Aorta (tissue), 5 donors: ENCODE data around the gene EXOC4. TPM values are rescaled to one million over a fixed set of nuclear protein-coding genes. Genes with fewer than 3 reads are reported as not detected.

Experiments
- ATAC-seq: fragments of 200-7000 bp; cut with Tn5 transposase; one replicate; pipeline ENCODE4 v1.9.1; 2022; ENCODE audit warnings: moderate library complexity; ENCODE audit not compliant: low FRiP score
- DNase-seq, 2 donors: peaks; one replicate each; pipeline ENCODE4 v3.0.0-alpha.2; 2020
- H3K27ac ChIP-seq, 2 donors: one replicate each; pipeline ENCODE4 v1.5.1; 2013; ENCODE audit warnings: low read length in 2 of 2, mild to moderate bottlenecking in 2 of 2, moderate library complexity in 2 of 2, control low read depth in 1 of 2, inconsistent platforms in 1 of 2, low read depth in 1 of 2
- H3K27me3 ChIP-seq, 2 donors: one replicate each; pipeline ENCODE4 v1.6.1; 2013; ENCODE audit warnings: control low read depth in 1 of 2, low read length in 1 of 2, mild to moderate bottlenecking in 1 of 2, moderate library complexity in 1 of 2; ENCODE audit not compliant: insufficient read depth in 2 of 2, control insufficient read depth in 1 of 2
- H3K36me3 ChIP-seq, 2 donors: one replicate each; pipeline ENCODE4 v1.6.1; 2013; ENCODE audit warnings: control low read depth in 1 of 2, low read length in 1 of 2, mild to moderate bottlenecking in 1 of 2; ENCODE audit not compliant: insufficient read depth in 2 of 2, control insufficient read depth in 1 of 2
- H3K4me1 ChIP-seq, 2 donors: one replicate each; pipeline ENCODE4 v1.6.1; 2013; ENCODE audit warnings: low read length in 2 of 2, control low read depth in 1 of 2, mild to moderate bottlenecking in 1 of 2, moderate library complexity in 1 of 2; ENCODE audit not compliant: insufficient read depth in 2 of 2, control insufficient read depth in 1 of 2
- H3K4me3 ChIP-seq, 2 donors: one replicate each; pipeline ENCODE4 v1.5.1; 2013; ENCODE audit warnings: low read length in 2 of 2, control low read depth in 1 of 2, mild to moderate bottlenecking in 1 of 2
- H3K9me3 ChIP-seq: one replicate; pipeline ENCODE4 v1.6.1; 2013; ENCODE audit warnings: mild to moderate bottlenecking, low read length; ENCODE audit not compliant: control insufficient read depth
- WGBS, 2 donors: extraction: QIAGEN DNeasy Blood & Tissue Kit; methylation state at CpG; one replicate each; pipeline ENCODE4 v1.1.7; 2013; 5-methylcytosine and 5-hydroxymethylcytosine counted together
- intact Hi-C, 2 donors: fragments of 100-400 bp; cut with DNase I; formaldehyde crosslinking; loops; one replicate each; pipeline versions ENCODE4 v1.14.2 to v1.15.0; 2022
- polyA plus RNA-seq, 2 donors: library from polyadenylated mRNA; stranded (reverse); fragments of 200-250 nt; gene quantifications; one replicate each; pipeline ENCODE4 v1.2.3, GENCODE V29; 2013
- total RNA-seq, 2 donors: library from RNA; stranded (reverse); fragmentation: NEBNext Ultra II Directional; extraction: Animal tissue kit (Norgen Biotek cat#: 25700); gene quantifications; one replicate each; pipeline ENCODE4 v1.2.1, GENCODE V29; 2021
- donor health status: healthy with polysubstance abuse.
- donor health status: Bipolar disorder and iron deficiency.
- donor health status: DM: no; HTN: no; CAD: no.
- donor health status: DM: no; HTN: no; CAD: no.
- donor health status: DM: yes; HTN: yes; CAD: no.

The EXOC4 gene
- total and polyA plus RNA-seq, 4 donors = 19.9 to 109 (median 45.9) TPM

GRCh38 chr7:133478591-133479135, 225.8 kb downstream of the EXOC4 start:
- Histone ChIP-seq H3K27ac (no peak overlapping the region), H3K4me3 (no peak overlapping the region), H3K27me3 (no peaks in the 10 kb centered on the region), H3K4me1 (no peaks in the 10 kb centered on the region), H3K9me3 (no peaks in the 10 kb centered on the region), H3K36me3 (peaks cover 2 to 4% of the 10 kb centered on the region in 2 donors)
- WGBS, 2 donors = 62 to 63% methylated on average over 3 of the region's 3 CpGs
- no peak for DNase-seq
- intact Hi-C loops = no loop called here
- no peak for ATAC-seq

GRCh38 chr7:133479456-133480065, 226.7 kb downstream of the EXOC4 start:
- Histone ChIP-seq H3K27ac (no peak overlapping the region), H3K9me3 (peaks cover 2% of the 10 kb centered on the region), H3K4me1 (no peaks in the 10 kb centered on the region), H3K36me3 (peaks cover 2 to 4% of the 10 kb centered on the region in 2 donors), H3K4me3 (no peak overlapping the region), H3K27me3 (no peaks in the 10 kb centered on the region)
- 91 to 93% methylated on average over 10 of the region's 10 CpGs for WGBS, 2 donors
- intact Hi-C loops = no loop called here
- DNase-seq (no peak), ATAC-seq (no peak)

GRCh38 chr7:133480868-133481267, 228.0 kb downstream of the EXOC4 start:
- intact Hi-C loops = no loop called here
- H3K27me3 ChIP-seq = no peaks in the 10 kb centered on the region
- DNase-seq (no peak), ATAC-seq (no peak)
- H3K4me3 ChIP-seq = no peak overlapping the region
- H3K27ac ChIP-seq = no peak overlapping the region
- H3K4me1 ChIP-seq = no peaks in the 10 kb centered on the region
- peaks cover 2% of the 10 kb centered on the region for H3K9me3 ChIP-seq
- H3K36me3 ChIP-seq = peaks cover 2 to 4% of the 10 kb centered on the region in 2 donors
- 96 to 97% methylated on average over 4 of the region's 4 CpGs for WGBS, 2 donors

GRCh38 chr7:133481676-133482075, 228.8 kb downstream of the EXOC4 start:
- Histone ChIP-seq H3K27ac (no peak overlapping the region), H3K4me3 (no peak overlapping the region), H3K9me3 (peaks cover 2% of the 10 kb centered on the region), H3K4me1 (no peaks in the 10 kb centered on the region), H3K36me3 (peaks cover 2 to 4% of the 10 kb centered on the region in 2 donors), H3K27me3 (no peaks in the 10 kb centered on the region)
- intact Hi-C loops = no loop called here
- 55 to 56% methylated on average over 3 of the region's 3 CpGs for WGBS, 2 donors
- ATAC-seq = no peak
- DNase-seq = no peak

GRCh38 chr7:133482599-133482998, 229.7 kb downstream of the EXOC4 start:
- no peak overlapping the region for H3K4me3 ChIP-seq
- ATAC-seq (no peak), DNase-seq (no peak)
- WGBS, 2 donors = 82 to 93% methylated on average over 1 of the region's 1 CpG
- no peaks in the 10 kb centered on the region for H3K4me1 ChIP-seq
- peaks cover 2% of the 10 kb centered on the region for H3K9me3 ChIP-seq
- no peak overlapping the region for H3K27ac ChIP-seq
- peaks cover 2 to 4% of the 10 kb centered on the region in 2 donors for H3K36me3 ChIP-seq
- intact Hi-C loops = no loop called here
- H3K27me3 ChIP-seq = no peaks in the 10 kb centered on the region

- Histone ChIP-seq H3K36me3 (peaks cover 2 to 4% of the 10 kb centered on the region in 2 donors), H3K4me1 (no peaks in the 10 kb centered on the region), H3K9me3 (peaks cover 2% of the 10 kb centered on the region), H3K4me3 (no peak overlapping the region), H3K27ac (no peak overlapping the region), H3K27me3 (no peaks in the 10 kb centered on the region)
- intact Hi-C loops = no loop called here
- WGBS, 2 donors = 92 to 96% methylated on average over 2 of the region's 2 CpGs
- DNase-seq (no peak), ATAC-seq (no peak)
Measured at GRCh38 chr7:133484086-133484485, 231.2 kb downstream of the EXOC4 start.

GRCh38 chr7:133489906-133490305, 237.0 kb downstream of the EXOC4 start:
- intact Hi-C loops = no loop called here
- no peak overlapping the region for H3K4me3 ChIP-seq
- DNase-seq (no peak), ATAC-seq (no peak)
- H3K27ac ChIP-seq = no peak overlapping the region
- H3K9me3 ChIP-seq = no peaks in the 10 kb centered on the region
- H3K4me1 ChIP-seq = no peaks in the 10 kb centered on the region
- H3K36me3 ChIP-seq = no peaks in the 10 kb centered on the region
- H3K27me3 ChIP-seq = no peaks in the 10 kb centered on the region
- WGBS, 2 donors = 93 to 95% methylated on average over 3 of the region's 3 CpGs

GRCh38 chr7:133491201-133491691, 238.4 kb downstream of the EXOC4 start:
- WGBS, 2 donors = 68 to 91% methylated on average over 2 of the region's 2 CpGs

More at GRCh38 chr7:133491201-133491691, 238.4 kb downstream of the EXOC4 start:
- Histone ChIP-seq H3K9me3 (no peaks in the 10 kb centered on the region), H3K4me1 (no peaks in the 10 kb centered on the region), H3K36me3 (no peaks in the 10 kb centered on the region), H3K27me3 (no peaks in the 10 kb centered on the region), H3K27ac (no peak overlapping the region), H3K4me3 (no peak overlapping the region)
- DNase-seq (no peak), ATAC-seq (no peak)
- intact Hi-C loops = no loop called here
